OCI-LY1 (cell line): ENCODE data around the gene SIM2.

Experiments
- H2AFZ ChIP-seq: fragments of 200-600 bp; sonication (generic), shearing (Covaris generic); 2 replicates; pipeline ENCODE4 v1.6.0; 2014; ENCODE audit warnings: antibody characterized with exemption, mild to moderate bottlenecking, low read length
- H3F3A ChIP-seq: fragments of 200-600 bp; sonication (generic), shearing (Covaris generic); 2 replicates; pipeline ENCODE4 v1.6.0; 2014; ENCODE audit warnings: mild to moderate bottlenecking, antibody characterized with exemption, low read length, moderate library complexity; ENCODE audit not compliant: insufficient read depth
- H3K27ac ChIP-seq: fragments of 200-600 bp; sonication (generic); 2 replicates; pipeline ENCODE4 v1.5.1; 2014; ENCODE audit warnings: low read length, mixed run types, mild to moderate bottlenecking, low read depth; ENCODE audit not compliant: poor library complexity, severe bottlenecking
- H3K27me3 ChIP-seq: fragments of 200-600 bp; sonication (generic); 2 replicates; pipeline ENCODE4 v1.6.0; 2014; ENCODE audit warnings: antibody characterized with exemption, mild to moderate bottlenecking, low read length, moderate library complexity; ENCODE audit not compliant: insufficient read depth
- H3K36me3 ChIP-seq: fragments of 200-600 bp; sonication (generic); 2 replicates; pipeline ENCODE4 v1.6.1; 2014; ENCODE audit warnings: mild to moderate bottlenecking, antibody characterized with exemption, low read length, moderate library complexity, mixed read lengths; ENCODE audit not compliant: insufficient read depth
- H3K4me1 ChIP-seq: fragments of 200-600 bp; sonication (generic); 2 replicates; pipeline ENCODE4 v1.5.1; 2014; ENCODE audit warnings: mild to moderate bottlenecking, low read length, moderate library complexity; ENCODE audit not compliant: insufficient read depth, severe bottlenecking
- H3K4me2 ChIP-seq: fragments of 200-600 bp; sonication (generic), shearing (Covaris generic); 2 replicates; pipeline ENCODE4 v1.6.1; 2014; ENCODE audit warnings: low read length
- H3K4me3 ChIP-seq: fragments of 200-600 bp; sonication (generic); 2 replicates; pipeline ENCODE4 v1.5.1; 2014; ENCODE audit warnings: low read length, low read depth, mild to moderate bottlenecking, mixed read lengths; ENCODE audit not compliant: poor library complexity, severe bottlenecking
- H3K79me2 ChIP-seq: fragments of 200-600 bp; shearing (Covaris generic); 2 replicates; pipeline ENCODE4 v1.6.1; 2016; ENCODE audit warnings: mixed run types, low read length, mixed read lengths; ENCODE audit not compliant: insufficient read depth
- H3K9ac ChIP-seq: fragments of 200-600 bp; sonication (generic), shearing (Covaris generic); 2 replicates; pipeline ENCODE4 v1.6.1; 2014; ENCODE audit warnings: mild to moderate bottlenecking, low read length, mixed read lengths
- H3K9me2 ChIP-seq: fragments of 200-600 bp; sonication (generic), shearing (Covaris generic); 2 replicates; pipeline ENCODE4 v1.6.1; 2014; ENCODE audit warnings: low read depth, mild to moderate bottlenecking, low read length, mixed read lengths
- H3K9me3 ChIP-seq: fragments of 200-600 bp; shearing (Covaris generic); 2 replicates; pipeline ENCODE4 v1.6.1; 2014; ENCODE audit warnings: low read length, mixed read lengths
- H4K20me1 ChIP-seq: fragments of 200-600 bp; sonication (generic), shearing (Covaris generic); 2 replicates; pipeline ENCODE4 v1.6.0; 2016; ENCODE audit warnings: mild to moderate bottlenecking, low read length; ENCODE audit not compliant: insufficient read depth
- EZH2 ChIP-seq: fragments of 200-600 bp; sonication (generic), shearing (Covaris generic); IDR thresholded peaks from 2 replicates; pipeline ENCODE4 v1.8.0; 2017; ENCODE audit warnings: borderline replicate concordance, mixed run types, mild to moderate bottlenecking, antibody characterized with exemption, low read length, moderate library complexity, mixed read lengths
- TF ChIP-seq, protein P1 (sequence below): fragments of 200-600 bp; sonication (generic), shearing (Covaris generic); IDR thresholded peaks from 2 replicates; pipeline ENCODE4 v1.5.1; 2017; ENCODE audit warnings: mild to moderate bottlenecking, antibody characterized with exemption, low read length, moderate library complexity, mixed read lengths

The SIM2 gene

DNA sequence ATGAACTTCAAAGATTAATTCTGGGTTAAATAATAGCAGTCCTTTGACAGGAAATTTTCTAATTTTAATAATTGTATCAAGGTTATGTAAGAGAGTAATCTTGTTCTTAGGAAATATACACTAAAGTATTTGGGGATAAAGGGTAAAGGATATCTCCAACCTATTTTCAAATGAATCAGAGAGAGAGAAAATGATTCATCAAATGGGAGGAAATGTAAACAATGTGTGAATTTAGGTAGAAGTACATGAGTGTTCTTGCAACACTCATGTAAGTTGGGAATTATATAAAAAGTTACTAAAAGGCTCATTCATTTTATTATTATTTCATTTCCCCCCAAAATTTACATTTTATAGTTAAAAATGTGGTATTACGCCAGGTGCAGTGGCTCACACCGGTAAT is 20.4 kb upstream of the SIM2 start:
- no peak overlapping the region for H3K4me2 ChIP-seq
- H3K27ac ChIP-seq: no peak overlapping the region
- no peaks in the 10 kb centered on the region for H3F3A ChIP-seq
- no peaks in the 10 kb centered on the region for H3K79me2 ChIP-seq
- H3K9ac ChIP-seq: no peak overlapping the region
- no peaks in the 10 kb centered on the region for H3K9me2 ChIP-seq
- H2AFZ ChIP-seq: no peak overlapping the region
- TF ChIP-seq, protein P1, sequence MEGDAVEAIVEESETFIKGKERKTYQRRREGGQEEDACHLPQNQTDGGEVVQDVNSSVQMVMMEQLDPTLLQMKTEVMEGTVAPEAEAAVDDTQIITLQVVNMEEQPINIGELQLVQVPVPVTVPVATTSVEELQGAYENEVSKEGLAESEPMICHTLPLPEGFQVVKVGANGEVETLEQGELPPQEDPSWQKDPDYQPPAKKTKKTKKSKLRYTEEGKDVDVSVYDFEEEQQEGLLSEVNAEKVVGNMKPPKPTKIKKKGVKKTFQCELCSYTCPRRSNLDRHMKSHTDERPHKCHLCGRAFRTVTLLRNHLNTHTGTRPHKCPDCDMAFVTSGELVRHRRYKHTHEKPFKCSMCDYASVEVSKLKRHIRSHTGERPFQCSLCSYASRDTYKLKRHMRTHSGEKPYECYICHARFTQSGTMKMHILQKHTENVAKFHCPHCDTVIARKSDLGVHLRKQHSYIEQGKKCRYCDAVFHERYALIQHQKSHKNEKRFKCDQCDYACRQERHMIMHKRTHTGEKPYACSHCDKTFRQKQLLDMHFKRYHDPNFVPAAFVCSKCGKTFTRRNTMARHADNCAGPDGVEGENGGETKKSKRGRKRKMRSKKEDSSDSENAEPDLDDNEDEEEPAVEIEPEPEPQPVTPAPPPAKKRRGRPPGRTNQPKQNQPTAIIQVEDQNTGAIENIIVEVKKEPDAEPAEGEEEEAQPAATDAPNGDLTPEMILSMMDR: no peak
- no peak for TF ChIP-seq EZH2
- no peaks in the 10 kb centered on the region; the same call in 1 of the 2 replicates for H3K27me3 ChIP-seq
- no peak overlapping the region for H3K4me3 ChIP-seq
- no peaks in the 10 kb centered on the region for H3K4me1 ChIP-seq
- H3K9me3 ChIP-seq: 0 out of 2 replicates have a peak, but pooled peaks cover 7% of the 10 kb centered on the region
- H4K20me1 ChIP-seq: no peaks in the 10 kb centered on the region
- H3K36me3 ChIP-seq: no peaks in the 10 kb centered on the region

DNA sequence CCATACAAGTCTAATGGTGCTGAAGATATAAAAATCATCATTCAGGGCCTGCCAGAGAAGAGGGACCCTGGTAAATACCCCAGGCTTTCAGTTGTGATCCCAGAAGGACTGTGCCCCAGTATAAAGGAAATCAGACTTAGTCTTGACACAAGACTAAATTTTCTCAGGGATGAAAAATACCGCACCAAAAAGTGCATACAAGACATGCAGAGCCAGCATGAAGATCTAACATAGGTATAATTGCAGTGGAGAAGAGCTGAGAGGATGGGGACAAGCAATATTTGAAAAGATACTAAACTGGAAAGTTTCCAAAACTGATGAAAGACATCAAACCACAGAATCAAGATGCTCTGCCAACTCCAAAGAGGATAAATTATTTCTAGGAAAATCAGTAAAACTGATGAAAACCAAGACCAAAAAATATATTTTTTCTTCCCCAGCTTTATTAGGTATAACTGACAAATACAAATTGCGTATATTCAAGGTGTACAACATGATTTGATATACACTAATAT is 17.7 kb upstream of the SIM2 start:
- no peaks in the 10 kb centered on the region; the same call in 1 of the 2 replicates for H3K27me3 ChIP-seq
- 0 out of 2 replicates have a peak, but pooled peaks cover 7% of the 10 kb centered on the region for H3K9me3 ChIP-seq
- no peaks in the 10 kb centered on the region for H3K36me3 ChIP-seq
- H3K9ac ChIP-seq: no peak overlapping the region
- no peak overlapping the region for H3K4me3 ChIP-seq
- no peak overlapping the region for H3K4me2 ChIP-seq
- no peaks in the 10 kb centered on the region for H3K4me1 ChIP-seq
- TF ChIP-seq EZH2: no peak
- TF ChIP-seq, protein P1: no peak
- H3K79me2 ChIP-seq: no peaks in the 10 kb centered on the region
- H3F3A ChIP-seq: no peaks in the 10 kb centered on the region
- H3K27ac ChIP-seq: no peak overlapping the region
- H3K9me2 ChIP-seq: no peaks in the 10 kb centered on the region
- H4K20me1 ChIP-seq: no peaks in the 10 kb centered on the region
- no peak overlapping the region for H2AFZ ChIP-seq

DNA sequence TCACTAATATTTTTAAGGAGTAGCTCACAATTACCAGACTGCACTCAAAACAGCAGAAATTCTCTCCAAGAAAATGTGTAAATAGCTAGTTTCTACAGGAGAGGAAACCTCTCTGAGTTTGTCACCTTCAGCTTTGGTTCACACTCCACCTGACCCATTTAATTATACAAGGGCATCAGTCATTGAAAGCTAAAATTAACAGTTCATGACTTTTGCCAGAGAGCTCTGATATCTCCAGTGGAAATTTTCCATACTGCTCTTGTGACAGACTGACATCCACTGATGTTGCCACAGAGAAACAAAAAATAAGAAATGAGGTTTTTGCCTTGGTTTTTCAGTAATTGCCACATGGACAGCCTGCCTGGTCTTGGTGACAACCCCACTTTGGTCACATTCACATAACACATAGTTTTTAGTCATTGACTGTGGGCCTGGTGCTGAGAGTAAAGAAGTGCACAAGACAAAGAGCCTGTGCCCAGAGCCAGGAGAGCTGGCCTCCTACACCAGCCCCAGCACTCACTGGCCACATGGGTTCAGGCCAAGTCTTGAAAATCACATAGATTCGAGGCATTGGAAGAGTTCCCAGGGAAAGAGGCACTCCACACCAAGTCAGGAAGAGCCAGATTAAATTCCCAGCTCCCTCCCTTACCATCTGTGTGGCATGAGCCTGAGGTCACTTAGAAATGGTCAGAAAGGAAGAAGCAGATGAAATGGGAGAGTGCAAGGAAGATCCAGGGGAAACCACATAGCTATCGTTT is 13.8 kb upstream of the SIM2 start:
- no peak overlapping the region for H2AFZ ChIP-seq
- no peak overlapping the region for H3K4me3 ChIP-seq
- no peaks in the 10 kb centered on the region for H3K9me2 ChIP-seq
- no peaks in the 10 kb centered on the region; the same call in 1 of the 2 replicates for H3K27me3 ChIP-seq
- H3K9ac ChIP-seq: no peak overlapping the region
- H3K27ac ChIP-seq: no peak overlapping the region
- no peaks in the 10 kb centered on the region for H3K79me2 ChIP-seq
- H3K4me2 ChIP-seq: no peak overlapping the region
- no peaks in the 10 kb centered on the region for H4K20me1 ChIP-seq
- no peaks in the 10 kb centered on the region for H3K4me1 ChIP-seq
- TF ChIP-seq, protein P1: no peak
- no peak for TF ChIP-seq EZH2
- H3F3A ChIP-seq: no peaks in the 10 kb centered on the region
- H3K9me3 ChIP-seq: peaks cover 7% of the 10 kb centered on the region; the same call in 1 of the 2 replicates
- no peaks in the 10 kb centered on the region for H3K36me3 ChIP-seq
